Measurements from ENCODE around the gene DRAM2.

- TF ChIP-seq CTCF (IDR thresholded peaks at IDR 0.05; ENCODE audit: low read length) (no peak), EZH2 (IDR thresholded peaks at IDR 0.05; ENCODE audit: borderline replicate concordance, low read length) (no peak)
These were observed 24.3 kb upstream of the DRAM2 start for GRCh38 chr1:111164151-111164550.

Measured in OCI-LY1 (cell line).